ENCODE measurements around the gene DOC2A. TPM values are rescaled to one million over a fixed set of nuclear protein-coding genes. Genes with fewer than 3 reads are reported as not detected.
A peak's percentile ranks its signal among the peaks of the same experiment; 100 is the strongest.

The DOC2A gene
- total RNA-seq, 1 donor from 2014 or later: not detected

- no peak overlapping the region for H3K27ac ChIP-seq
- intact Hi-C loops (cut with DNase I): no loop called here
- DNase-seq (ENCODE audit: low spot score in 2 of 2): no peak
Measured at GRCh38 chr16:29982560-29983419, 28.0 kb downstream of the DOC2A start.

GRCh38 chr16:29978564-29979270 lies 32.1 kb downstream of the DOC2A start:
- TF ChIP-seq CTCF (IDR thresholded peaks at IDR 0.05): no peak
- H3K27me3 ChIP-seq: no peaks in the 10 kb centered on the region
- peaks cover 51 to 61% of the 10 kb centered on the region in 2 donors for H3K36me3 ChIP-seq
- intact Hi-C loops (cut with DNase I): no loop called here
- peaks cover 12 to 21% of the 10 kb centered on the region in 2 donors for H3K4me1 ChIP-seq
- no peak for DNase-seq (ENCODE audit: low spot score in 2 of 2)
- no peak overlapping the region for H3K4me3 ChIP-seq
- no peak overlapping the region for H3K27ac ChIP-seq
- H3K9me3 ChIP-seq: no peaks in the 10 kb centered on the region

More at GRCh38 chr16:29982560-29983419, 28.0 kb downstream of the DOC2A start:
- Histone ChIP-seq H3K4me3 (no peak overlapping the region), H3K4me1 (no peaks in the 10 kb centered on the region), H3K27me3 (no peaks in the 10 kb centered on the region), H3K9me3 (no peaks in the 10 kb centered on the region), H3K36me3 (peaks cover 88 to 100% of the 10 kb centered on the region in 2 donors)
- TF ChIP-seq CTCF (IDR thresholded peaks at IDR 0.05): no peak

- Histone ChIP-seq H3K36me3 (peaks cover 45 to 55% of the 10 kb centered on the region in 2 donors), H3K4me1 (peaks cover 12 to 22% of the 10 kb centered on the region in 2 donors), H3K4me3 (no peak overlapping the region), H3K9me3 (no peaks in the 10 kb centered on the region), H3K27ac (peak overlapping the region in 1 of 2 donors; percentile 55), H3K27me3 (no peaks in the 10 kb centered on the region)
- no peak for DNase-seq (ENCODE audit: low spot score in 2 of 2)
- TF ChIP-seq CTCF (IDR thresholded peaks at IDR 0.05): no peak
- intact Hi-C loops (cut with DNase I): no loop called here
Measured at GRCh38 chr16:29978081-29978480, 32.7 kb downstream of the DOC2A start.

DNA sequence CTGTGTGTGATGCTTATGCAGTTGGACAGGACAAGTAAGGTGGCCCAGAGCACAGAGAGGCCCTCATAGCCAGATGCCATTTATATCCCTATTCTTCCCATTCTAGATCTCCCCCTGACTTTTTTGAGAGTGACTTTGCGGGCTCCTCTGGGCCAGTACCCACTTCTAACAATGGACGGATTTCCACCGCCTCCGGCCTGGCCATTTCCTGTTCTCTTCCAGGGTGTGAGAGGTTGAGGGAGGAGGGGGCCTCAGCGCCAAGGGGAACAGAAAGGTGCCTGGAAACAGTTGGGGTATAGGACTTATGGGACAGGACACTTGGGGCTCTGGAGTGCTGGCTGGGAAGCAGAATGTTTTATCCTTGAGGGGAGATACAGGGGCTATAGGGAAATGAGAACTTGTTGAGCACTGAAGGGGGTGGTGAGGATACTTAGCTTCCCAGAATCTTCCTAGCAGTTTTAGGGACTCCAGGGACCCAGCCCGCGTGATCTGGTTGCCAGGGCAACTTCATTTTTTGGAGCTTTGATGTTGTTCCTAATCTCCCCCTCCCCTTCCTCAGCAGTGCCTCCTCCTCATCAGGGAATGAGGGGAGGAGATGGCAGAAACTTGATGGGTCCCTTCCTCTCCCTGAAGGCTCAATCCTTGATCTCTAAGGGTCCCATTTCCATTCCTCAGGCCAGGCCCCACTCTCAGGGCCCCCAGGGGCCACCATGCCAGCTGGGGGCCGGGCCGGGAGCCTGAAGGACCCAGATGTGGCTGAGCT lies 33.6 kb downstream of the DOC2A start:
- Histone ChIP-seq H3K4me3 (no peak overlapping the region), H3K36me3 (peaks cover 37 to 47% of the 10 kb centered on the region in 2 donors), H3K27ac (peak overlapping the region in 1 of 2 donors; percentile 55)

More for the DNA sequence above, 33.6 kb downstream of the DOC2A start:
- intact Hi-C loops (cut with DNase I): no loop called here
- H3K4me1 ChIP-seq: peaks cover 12 to 24% of the 10 kb centered on the region in 2 donors
- TF ChIP-seq CTCF (IDR thresholded peaks at IDR 0.05): no peak
- no peaks in the 10 kb centered on the region for H3K27me3 ChIP-seq
- H3K9me3 ChIP-seq: no peaks in the 10 kb centered on the region
- no peak for DNase-seq (ENCODE audit: low spot score in 2 of 2)

Data from ascending aorta (tissue), 2 donors.